Measurements from ENCODE around the gene MRPL4.

- no peak for TF ChIP-seq CTCF (IDR thresholded peaks at IDR 0.05)
- TF ChIP-seq POLR2A (IDR thresholded peaks at IDR 0.05): no peak
- TF ChIP-seq POLR2AphosphoS5 (IDR thresholded peaks at IDR 0.05): no peak
- TF ChIP-seq EP300 (IDR thresholded peaks at IDR 0.05; ENCODE audit: low read depth): no peak
Observed at GRCh38 chr19:10230173-10230860, 21.7 kb upstream of the MRPL4 start.
